ENCODE data around the gene PCGF3. TPM values are rescaled to one million over a fixed set of nuclear protein-coding genes. Genes with fewer than 3 reads are reported as not detected.

PCGF3 gene
- polyA plus RNA-seq, 4 donors: 64.9 to 76.9 (median 72.0) TPM

DNA sequence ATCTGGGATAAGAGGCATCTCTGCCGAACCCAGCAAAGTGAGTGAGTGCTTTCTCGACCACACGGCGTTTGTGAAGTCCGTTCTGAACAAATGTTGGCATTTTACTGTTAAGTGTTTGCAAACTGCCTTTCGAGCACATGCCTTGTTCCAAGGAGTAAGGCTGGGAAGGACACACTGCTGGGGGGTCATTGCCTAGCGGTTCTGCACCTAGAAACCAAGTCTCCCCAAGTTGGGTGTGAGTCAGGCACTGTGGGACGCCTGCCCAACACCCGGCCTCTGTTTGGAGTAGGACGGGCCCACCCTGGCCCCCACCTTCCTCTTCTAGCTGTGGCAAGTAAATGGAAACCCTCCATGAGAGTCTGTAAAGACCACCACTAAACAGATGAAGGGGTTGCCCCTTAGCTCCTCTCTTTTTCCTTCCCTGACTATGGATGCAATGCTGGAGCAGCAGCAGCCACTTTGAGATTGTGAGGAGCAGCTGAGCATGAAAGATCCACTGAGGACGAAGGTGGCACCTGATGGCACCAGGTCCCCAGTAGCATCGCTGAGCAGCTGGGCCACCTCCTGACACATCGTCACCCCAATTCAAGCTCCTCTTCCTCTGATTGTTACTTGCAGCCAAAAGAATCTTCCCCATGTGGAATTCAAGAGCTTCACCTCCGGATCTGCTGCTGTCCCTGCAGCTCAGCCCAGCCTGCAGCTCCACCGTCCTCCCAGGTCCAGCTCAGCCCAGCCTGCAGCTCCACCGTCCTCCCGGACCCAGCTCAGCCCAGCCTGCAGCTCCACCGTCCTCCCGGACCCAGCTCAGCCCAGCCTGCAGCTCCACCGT lies 114.0 kb downstream of the PCGF3 start:
- no peak for DNase-seq (ENCODE audit: low read depth in 4 of 4, low spot score in 3 of 4)

Other genes starting within 250 kb of the PCGF3 start
- 10 to 100 TPM; 33.3 to 45.6 (median 42.8) TPM for gene ZNF721, start 206.7 kb upstream of the PCGF3 start, polyA plus RNA-seq (ENCODE audit: insufficient read length in 4 of 4)
- 10 to 100 TPM; 54.7 to 69.4 (median 58.3) TPM for gene PIGG, start 206.6 kb upstream of the PCGF3 start, polyA plus RNA-seq (ENCODE audit: insufficient read length in 4 of 4)
- under 1 TPM in 1 of 4 donors, not detected in 3; 0.05 TPM for gene TMEM271, start 129.5 kb upstream of the PCGF3 start, polyA plus RNA-seq (ENCODE audit: insufficient read length in 4 of 4)
- 10 to 100 TPM; 31.3 to 50.6 (median 38.7) TPM for gene PDE6B, start 80.3 kb upstream of the PCGF3 start, polyA plus RNA-seq (ENCODE audit: insufficient read length in 4 of 4)
- 100 to 1,000 TPM; 248 to 285 (median 271) TPM for gene ATP5ME, start 31.6 kb upstream of the PCGF3 start, polyA plus RNA-seq (ENCODE audit: insufficient read length in 4 of 4)
- gene MYL5, start 31.3 kb upstream of the PCGF3 start, polyA plus RNA-seq (ENCODE audit: insufficient read length in 4 of 4): 10 to 100 TPM; 14.1 to 23.3 (median 17.8) TPM
- 1 to 10 TPM; 3.5 to 6.6 (median 4.2) TPM for gene SLC49A3, start 16.7 kb upstream of the PCGF3 start, polyA plus RNA-seq (ENCODE audit: insufficient read length in 4 of 4)
- gene CPLX1, start 120.3 kb downstream of the PCGF3 start, polyA plus RNA-seq (ENCODE audit: insufficient read length in 4 of 4): 1 to 10 TPM; 1.4 to 3.3 (median 1.9) TPM
- gene GAK, start 226.5 kb downstream of the PCGF3 start, polyA plus RNA-seq (ENCODE audit: insufficient read length in 4 of 4): 10 to 100 TPM; 52.1 to 71.6 (median 58.7) TPM
- gene TMEM175, start 226.6 kb downstream of the PCGF3 start, polyA plus RNA-seq (ENCODE audit: insufficient read length in 4 of 4): 10 to 100 TPM; 21.6 to 26.8 (median 23.5) TPM

Measured in right renal pelvis (tissue), 4 donors.